HepG2 (cell line): ENCODE measurements around the gene ERCC5. TPM values are rescaled to one million over a fixed set of nuclear protein-coding genes. Genes with fewer than 3 reads are reported as not detected.

Source experiments
- AGO1 ChIP-seq: fragments of 200-400 bp; formaldehyde crosslinking; IDR thresholded peaks from 2 replicates; pipeline ENCODE4 v1.6.1; 2017; ENCODE audit warnings: mild to moderate bottlenecking, low read depth, low read length, moderate library complexity; ENCODE audit not compliant: poor library complexity, severe bottlenecking
- CTCF ChIP-seq: sonication (generic); formaldehyde crosslinking; IDR thresholded peaks from 2 replicates; pipeline ENCODE4 v1.5.0; 2020; ENCODE audit warnings: mild to moderate bottlenecking, missing genetic modification reagents, moderate library complexity
- ETV6 ChIP-seq: sonication (generic); formaldehyde crosslinking; conservative IDR thresholded peaks from 2 replicates; pipeline ENCODE4 v1.4.0; 2020; ENCODE audit warnings: missing genetic modification reagents
- HNRNPLL ChIP-seq: fragments of 200-400 bp; formaldehyde crosslinking; IDR thresholded peaks from 2 replicates; pipeline ENCODE4 v1.6.1; 2017; ENCODE audit warnings: mild to moderate bottlenecking, low read depth, low read length; ENCODE audit not compliant: poor library complexity, severe bottlenecking
- IKZF5 ChIP-seq: IDR thresholded peaks from 2 replicates; pipeline ENCODE4 v1.6.1; 2018; ENCODE audit warnings: missing genetic modification reagents, mild to moderate bottlenecking, missing compliant biosample characterization
- KLF13 ChIP-seq: sonication (generic); formaldehyde crosslinking; IDR thresholded peaks from 2 replicates; pipeline ENCODE4 v1.4.0; 2020; ENCODE audit warnings: mild to moderate bottlenecking, missing genetic modification reagents
- KLF6 ChIP-seq: IDR thresholded peaks from 2 replicates; pipeline ENCODE4 v1.8.0; 2016; ENCODE audit warnings: missing biosample characterization, missing genetic modification reagents
- MAFG ChIP-seq: sonication (generic); formaldehyde crosslinking; IDR thresholded peaks from 2 replicates; pipeline ENCODE4 v1.5.1; 2020; ENCODE audit warnings: mild to moderate bottlenecking, missing genetic modification reagents
- MBNL3 ChIP-seq: fragments of 250-450 bp; sonication (Bioruptor Pico); conservative IDR thresholded peaks from 2 replicates; pipeline ENCODE4 v1.8.0; 2022; ENCODE audit warnings: mild to moderate bottlenecking, inconsistent platforms
- NFATC3 ChIP-seq: sonication (generic); formaldehyde crosslinking; IDR thresholded peaks from 2 replicates; pipeline ENCODE4 v1.5.1; 2020; ENCODE audit warnings: mild to moderate bottlenecking, missing genetic modification reagents
- PLSCR1 ChIP-seq: sonication (generic); formaldehyde crosslinking; IDR thresholded peaks from 2 replicates; pipeline ENCODE4 v1.5.0; 2020; ENCODE audit warnings: missing genetic modification reagents, mild to moderate bottlenecking, borderline replicate concordance
- SATB2 ChIP-seq: sonication (generic); formaldehyde crosslinking; IDR thresholded peaks from 2 replicates; pipeline ENCODE4 v1.5.0; 2020; ENCODE audit warnings: missing genetic modification reagents
- SRY ChIP-seq: sonication (generic); formaldehyde crosslinking; IDR thresholded peaks from 2 replicates; pipeline ENCODE4 v1.8.0; 2022; ENCODE audit warnings: mild to moderate bottlenecking, missing genetic modification reagents
- TBX2 ChIP-seq: sonication (generic); formaldehyde crosslinking; IDR thresholded peaks from 2 replicates; pipeline ENCODE4 v1.5.0; 2020; ENCODE audit warnings: missing genetic modification reagents, mild to moderate bottlenecking, borderline replicate concordance
- ZBTB1 ChIP-seq: sonication (generic); formaldehyde crosslinking; IDR thresholded peaks from 2 replicates; pipeline ENCODE4 v1.4.0; 2020; ENCODE audit warnings: missing genetic modification reagents, borderline replicate concordance
- ZNF3 ChIP-seq: IDR thresholded peaks from 2 replicates; pipeline ENCODE4 v1.7.0; 2017; ENCODE audit warnings: inconsistent platforms
- ZNF597 ChIP-seq: sonication (generic); formaldehyde crosslinking; IDR thresholded peaks from 2 replicates; pipeline ENCODE4 v1.5.0; 2020; ENCODE audit warnings: missing genetic modification reagents
- ZSCAN20 ChIP-seq: sonication (generic); formaldehyde crosslinking; IDR thresholded peaks from 2 replicates; pipeline ENCODE4 v1.4.0; 2020; ENCODE audit warnings: missing genetic modification reagents, mild to moderate bottlenecking, borderline replicate concordance
- polyA plus RNA-seq, 8 experiments: library from polyadenylated mRNA; depleted of rRNA in 3 of 8; stranded (reverse) in 7 of 8; unstranded in 1 of 8; fragments of >200 nt; fragmentation: Illumina TruSeq in 4 of 8; extraction: Trizol in 4 of 8; gene quantifications; 2 replicates each; pipeline versions ENCODE4 v1.2.1 to v1.2.3, GENCODE V29; 2011 to 2016; ENCODE audit warnings: low read depth in 4 of 8, missing spikeins in 1 of 8, mixed read lengths in 1 of 8; ENCODE audit not compliant: insufficient read depth in 1 of 8
- total RNA-seq, 5 experiments: library from RNA; depleted of rRNA; stranded (reverse); fragments of >200 nt; fragmentation: Illumina TruSeq; extraction: Trizol; gene quantifications; 2 replicates each; pipeline ENCODE4 v1.2.3, GENCODE V29; 2016; ENCODE audit warnings: low read depth in 1 of 5
- TF ChIP-seq, protein P1 (sequence below): sonication (generic); formaldehyde crosslinking; IDR thresholded peaks from 2 replicates; pipeline ENCODE4 v1.4.0; 2020; ENCODE audit warnings: missing genetic modification reagents
- TF ChIP-seq, protein P2 (sequence below): IDR thresholded peaks from 2 replicates; pipeline ENCODE4 v1.6.1; 2016; ENCODE audit warnings: missing compliant biosample characterization, missing genetic modification reagents, borderline replicate concordance
- TF ChIP-seq, protein P3 (sequence below): IDR thresholded peaks from 2 replicates; pipeline ENCODE4 v1.6.1; 2012; ENCODE audit warnings: inconsistent platforms

ERCC5 gene
- total and polyA plus RNA-seq, 2 of the 13 experiments (the other 11 are each of a cell fraction or from before 2014, with no cell fraction given), result 12.9 to 35.5 TPM

DNA sequence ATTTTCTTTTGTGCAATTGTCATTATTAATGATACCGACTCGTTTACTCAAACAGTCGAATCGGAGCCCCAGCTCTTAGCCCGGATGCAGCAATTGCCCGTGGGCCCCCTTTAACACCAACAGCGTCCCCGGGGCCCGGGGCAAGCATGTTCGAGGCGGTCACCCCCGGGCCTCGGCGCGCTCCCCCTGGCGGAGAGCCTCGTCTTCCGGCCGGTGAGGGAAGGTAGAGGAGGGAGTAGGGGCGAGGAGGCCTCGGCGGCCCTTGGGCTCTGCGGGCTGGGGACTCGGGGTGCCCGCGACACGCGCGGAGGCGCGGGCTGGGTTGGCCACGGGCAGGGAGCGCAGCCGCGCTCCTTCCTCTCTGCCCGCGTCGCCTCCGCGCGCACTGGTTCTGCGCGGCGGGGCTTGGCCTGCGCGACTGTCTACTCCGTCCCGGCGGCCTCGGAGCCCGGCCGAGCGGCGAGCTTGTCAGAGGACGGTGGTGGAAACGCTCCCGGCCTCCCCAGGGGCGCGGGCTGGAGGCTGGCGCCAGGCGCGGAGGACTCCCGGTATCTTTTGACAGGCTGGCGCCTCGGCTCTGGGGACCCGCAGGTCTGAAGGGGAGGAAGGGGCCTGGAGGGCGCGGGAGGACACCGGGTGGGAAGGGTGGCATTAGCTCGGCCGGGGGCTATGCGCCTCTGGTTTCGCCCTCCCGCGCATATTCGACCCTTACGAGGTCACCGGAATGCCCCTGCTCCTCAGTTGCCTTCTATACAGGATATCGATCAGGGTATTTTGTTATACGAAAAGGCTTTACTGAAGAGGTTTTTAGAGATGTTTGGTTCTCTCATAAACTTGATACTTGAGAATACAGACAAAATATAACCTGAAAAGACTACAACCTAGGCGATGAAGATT is 45.4 kb upstream of the ERCC5 start (continued):
- peak; percentile 76 for TF ChIP-seq IKZF5 (CRISPR knock-in tag)
- no peak for TF ChIP-seq MAFG
- no peak for TF ChIP-seq KLF13 (CRISPR knock-in tag)
- no peak for TF ChIP-seq AGO1
- 0 out of 2 replicates have a peak, but pooled peaks have one; percentile 29 for TF ChIP-seq ZSCAN20 (CRISPR knock-in tag)
- TF ChIP-seq, protein P1, sequence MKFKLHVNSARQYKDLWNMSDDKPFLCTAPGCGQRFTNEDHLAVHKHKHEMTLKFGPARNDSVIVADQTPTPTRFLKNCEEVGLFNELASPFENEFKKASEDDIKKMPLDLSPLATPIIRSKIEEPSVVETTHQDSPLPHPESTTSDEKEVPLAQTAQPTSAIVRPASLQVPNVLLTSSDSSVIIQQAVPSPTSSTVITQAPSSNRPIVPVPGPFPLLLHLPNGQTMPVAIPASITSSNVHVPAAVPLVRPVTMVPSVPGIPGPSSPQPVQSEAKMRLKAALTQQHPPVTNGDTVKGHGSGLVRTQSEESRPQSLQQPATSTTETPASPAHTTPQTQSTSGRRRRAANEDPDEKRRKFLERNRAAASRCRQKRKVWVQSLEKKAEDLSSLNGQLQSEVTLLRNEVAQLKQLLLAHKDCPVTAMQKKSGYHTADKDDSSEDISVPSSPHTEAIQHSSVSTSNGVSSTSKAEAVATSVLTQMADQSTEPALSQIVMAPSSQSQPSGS (CRISPR knock-in tag), result no peak
- TF ChIP-seq MBNL3, result no peak
- peak; percentile 89 for TF ChIP-seq CTCF (CRISPR knock-in tag)
- TF ChIP-seq SRY (CRISPR knock-in tag), result 0 out of 2 replicates have a peak, but pooled peaks have one; percentile 51
- peak; percentile 61; the same call in 1 of the 2 replicates for TF ChIP-seq TBX2 (CRISPR knock-in tag)
- TF ChIP-seq ZNF597 (CRISPR knock-in tag), result no peak
- peak; percentile 52; the same call in 1 of the 2 replicates for TF ChIP-seq KLF6
- TF ChIP-seq, protein P2, sequence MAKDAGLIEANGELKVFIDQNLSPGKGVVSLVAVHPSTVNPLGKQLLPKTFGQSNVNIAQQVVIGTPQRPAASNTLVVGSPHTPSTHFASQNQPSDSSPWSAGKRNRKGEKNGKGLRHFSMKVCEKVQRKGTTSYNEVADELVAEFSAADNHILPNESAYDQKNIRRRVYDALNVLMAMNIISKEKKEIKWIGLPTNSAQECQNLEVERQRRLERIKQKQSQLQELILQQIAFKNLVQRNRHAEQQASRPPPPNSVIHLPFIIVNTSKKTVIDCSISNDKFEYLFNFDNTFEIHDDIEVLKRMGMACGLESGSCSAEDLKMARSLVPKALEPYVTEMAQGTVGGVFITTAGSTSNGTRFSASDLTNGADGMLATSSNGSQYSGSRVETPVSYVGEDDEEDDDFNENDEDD, result peak; percentile 41; the same call in 1 of the 2 replicates
- peak; percentile 21 for TF ChIP-seq HNRNPLL
- TF ChIP-seq SATB2, result peak; percentile 27; the same call in 1 of the 2 replicates
- TF ChIP-seq, protein P3, sequence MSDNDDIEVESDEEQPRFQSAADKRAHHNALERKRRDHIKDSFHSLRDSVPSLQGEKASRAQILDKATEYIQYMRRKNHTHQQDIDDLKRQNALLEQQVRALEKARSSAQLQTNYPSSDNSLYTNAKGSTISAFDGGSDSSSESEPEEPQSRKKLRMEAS, result peak; percentile 71
- no peak for TF ChIP-seq ZNF3 (CRISPR knock-in tag)
- 0 out of 2 replicates have a peak, but pooled peaks have one; percentile 27 for TF ChIP-seq ETV6 (CRISPR knock-in tag)
- no peak for TF ChIP-seq ZBTB1 (CRISPR knock-in tag)
- TF ChIP-seq NFATC3 (CRISPR knock-in tag), result no peak
- no peak for TF ChIP-seq PLSCR1 (CRISPR knock-in tag)
